ENCODE measurements around the gene WRAP73.
"Not testable (repeated sequence)": the region's sequence is repeated elsewhere in the genome, so short reads cannot be mapped to it uniquely, and the experiment has no call there.

WRAP73 gene

DNA sequence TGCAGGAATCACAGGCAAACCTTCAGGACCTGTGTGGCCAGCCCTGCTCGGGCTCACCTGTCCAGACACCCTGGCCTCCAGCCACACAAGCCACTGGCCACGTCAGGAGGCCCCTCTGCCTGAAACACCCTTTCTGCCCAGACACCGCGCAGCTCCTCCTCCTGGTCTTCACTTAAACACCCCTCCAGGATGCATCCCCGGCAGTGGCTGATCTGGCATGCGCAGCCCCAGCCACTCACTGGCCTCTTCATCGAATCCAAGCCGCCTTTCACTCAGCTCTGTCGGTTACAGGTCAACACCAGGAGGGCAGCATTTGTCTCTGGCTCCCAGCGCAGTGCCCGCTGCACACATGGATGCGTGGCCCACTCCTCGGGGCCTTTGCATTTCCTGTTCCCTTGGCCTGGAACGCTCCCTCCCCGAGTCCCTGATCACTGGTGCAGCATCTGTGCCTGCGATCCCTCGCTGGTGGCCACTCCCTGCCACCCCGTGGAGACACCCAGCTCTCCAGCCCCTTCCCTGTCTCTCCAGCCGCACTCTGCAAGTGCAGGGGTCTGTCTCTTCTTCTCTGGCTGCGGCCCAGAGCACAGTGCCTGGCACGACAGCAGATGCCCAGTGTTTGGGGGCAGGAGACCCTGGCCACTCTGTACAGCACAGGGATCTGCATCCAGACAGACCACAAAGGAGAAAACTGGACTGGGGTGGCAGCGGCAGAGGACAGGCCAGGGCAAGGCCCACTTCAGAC lies 15.7 kb downstream of the WRAP73 start:
- DNase-seq (ENCODE audit: low read depth, low spot score), result no peak
- H3K4me3 ChIP-seq (ENCODE audit: low read length), result no peak overlapping the region

DNA sequence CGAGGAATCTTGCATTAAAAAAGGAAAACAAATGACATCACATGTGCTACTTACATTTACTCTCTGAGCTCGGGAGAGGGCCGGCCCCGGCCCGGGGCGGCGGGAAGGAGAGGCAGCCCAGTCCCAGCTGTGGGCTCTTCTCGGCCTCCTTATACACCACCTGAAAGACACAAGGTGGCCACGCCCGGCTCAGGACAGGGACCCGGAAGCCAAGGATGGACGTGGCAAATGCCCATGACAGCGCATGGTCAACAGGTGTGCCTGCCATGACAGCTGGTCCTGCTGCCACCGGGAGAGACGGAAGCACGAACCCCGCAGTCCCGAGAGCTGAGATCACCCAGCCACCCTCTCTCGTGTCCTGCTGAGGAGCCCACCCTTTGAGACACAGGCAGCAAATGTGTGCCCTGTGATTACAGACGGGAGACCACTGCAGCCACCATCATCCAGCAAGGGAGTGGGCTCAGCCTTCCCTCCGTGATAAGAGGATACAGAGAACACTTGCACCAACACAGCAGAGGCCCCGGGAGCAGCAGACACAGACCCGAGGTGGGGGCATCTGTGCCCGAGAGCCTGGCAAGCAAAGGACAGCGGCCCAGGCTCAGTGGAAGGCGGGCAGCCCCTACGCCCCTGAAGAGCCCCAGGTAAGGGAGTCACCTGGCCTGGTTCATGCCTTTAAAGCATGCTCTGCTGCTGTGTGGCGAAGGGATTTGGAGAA lies 16.4 kb downstream of the WRAP73 start:
- H3K4me3 ChIP-seq (ENCODE audit: low read length), result no peak overlapping the region
- no peak for DNase-seq (ENCODE audit: low read depth, low spot score)

GRCh38 chr1:3632716-3633343 lies 17.1 kb downstream of the WRAP73 start:
- no peak for DNase-seq (ENCODE audit: low read depth, low spot score)
- H3K4me3 ChIP-seq (ENCODE audit: low read length), result no peak overlapping the region

- H3K4me3 ChIP-seq (ENCODE audit: low read length), result no peak overlapping the region
- DNase-seq (ENCODE audit: low read depth, low spot score), result no peak
Measured at GRCh38 chr1:3632298-3632697, 17.6 kb downstream of the WRAP73 start.

- no peak overlapping the region for H3K4me3 ChIP-seq (ENCODE audit: low read length)
- DNase-seq (ENCODE audit: low read depth, low spot score), result no peak
Measured at GRCh38 chr1:3631320-3632260, 18.3 kb downstream of the WRAP73 start.

DNA sequence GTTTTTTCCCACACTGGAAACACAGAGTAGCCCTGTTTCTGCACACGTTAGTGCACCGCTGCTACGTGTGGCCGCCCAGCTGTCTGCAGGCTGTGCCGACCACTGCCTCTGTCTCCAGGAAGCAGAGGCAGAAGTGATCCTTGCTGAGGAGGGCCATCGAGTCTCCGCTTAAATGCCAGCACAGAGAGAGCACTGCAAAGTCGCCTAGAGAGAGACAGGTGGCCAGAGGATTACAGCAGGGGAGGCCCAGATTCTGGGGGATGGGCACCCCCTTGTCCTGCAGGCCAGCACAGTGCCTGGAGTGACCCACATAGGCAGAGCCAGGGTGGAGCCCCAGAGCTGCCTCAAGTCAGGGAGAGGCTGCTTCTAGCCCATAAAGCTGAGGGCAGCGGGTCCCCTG lies 19.0 kb downstream of the WRAP73 start:
- DNase-seq (ENCODE audit: low read depth, low spot score), result no peak
- no peak overlapping the region for H3K4me3 ChIP-seq (ENCODE audit: low read length)

GRCh38 chr1:3630161-3630611 lies 19.7 kb downstream of the WRAP73 start:
- DNase-seq (ENCODE audit: low read depth, low spot score), result no peak
- H3K4me3 ChIP-seq (ENCODE audit: low read length), result no peak overlapping the region

- DNase-seq (ENCODE audit: low read depth, low spot score), result no peak
- no peak overlapping the region for H3K4me3 ChIP-seq (ENCODE audit: low read length)
Measured at GRCh38 chr1:3629561-3630160, 20.2 kb downstream of the WRAP73 start.

DNA sequence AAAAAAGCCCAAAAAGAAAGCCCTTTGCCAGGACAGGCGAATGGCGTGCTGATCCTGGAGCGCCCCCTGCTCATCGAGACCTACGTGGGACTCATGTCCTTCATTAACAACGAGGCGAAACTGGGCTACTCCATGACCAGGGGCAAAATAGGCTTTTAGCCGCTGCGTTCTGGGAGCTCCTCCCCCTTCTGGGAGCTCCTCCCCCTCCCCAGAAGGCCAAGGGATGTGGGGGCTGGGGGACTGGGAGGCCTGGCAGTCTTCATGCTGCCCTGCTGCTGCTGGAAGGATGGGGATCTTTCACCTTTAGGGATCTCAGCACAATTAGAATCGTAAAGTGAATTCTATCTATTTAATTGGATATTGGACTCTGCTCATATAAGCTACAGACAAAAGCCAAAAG lies 21.5 kb downstream of the WRAP73 start:
- H3K4me3 ChIP-seq (ENCODE audit: low read length), result no peak overlapping the region
- DNase-seq (ENCODE audit: low read depth, low spot score), result no peak

DNA sequence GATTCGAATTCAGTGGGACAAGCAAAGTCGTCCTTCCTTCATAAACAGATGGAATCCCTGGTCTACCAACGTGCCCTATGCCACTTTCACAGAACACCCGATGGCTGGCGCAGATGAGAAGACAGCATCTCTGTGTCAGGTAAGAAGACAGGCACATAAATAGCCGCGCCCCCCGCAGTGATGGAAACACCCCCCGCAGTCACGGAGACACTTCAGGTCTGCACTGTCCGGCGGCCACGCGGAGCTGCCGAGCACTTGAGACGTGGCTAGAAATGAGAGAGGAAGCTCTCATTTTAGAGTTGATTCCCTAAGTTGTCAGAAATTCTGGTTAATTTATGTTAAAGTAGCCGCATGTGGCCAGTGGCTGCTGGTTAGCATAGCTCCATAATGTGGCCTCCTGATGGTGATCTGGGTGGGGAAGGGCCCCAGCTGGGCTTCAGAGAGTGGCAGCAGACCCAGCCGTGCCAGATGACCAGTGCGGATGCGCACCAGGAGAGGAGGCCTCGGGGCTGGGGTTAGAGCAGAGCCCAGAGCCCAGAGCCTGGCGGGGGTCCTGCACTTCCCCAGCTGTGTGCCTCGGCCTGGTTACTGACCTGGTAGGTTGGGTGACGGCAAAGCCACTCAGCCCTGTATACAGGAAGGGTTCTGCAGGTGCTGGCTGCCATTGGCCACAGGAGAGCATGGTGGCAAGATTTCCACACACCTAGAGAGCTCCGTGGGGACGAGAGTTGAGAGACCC lies 22.2 kb downstream of the WRAP73 start:
- DNase-seq (ENCODE audit: low read depth, low spot score), result no peak
- no peak overlapping the region for H3K4me3 ChIP-seq (ENCODE audit: low read length)

- peak overlapping the region; percentile 62 for H3K4me3 ChIP-seq (ENCODE audit: low read length)
- no peak for DNase-seq (ENCODE audit: low read depth, low spot score)
Measured at GRCh38 chr1:3626025-3626424, 23.9 kb downstream of the WRAP73 start.

- no peak for DNase-seq (ENCODE audit: low read depth, low spot score)
- peak overlapping the region; percentile 62 for H3K4me3 ChIP-seq (ENCODE audit: low read length)
Measured at GRCh38 chr1:3625151-3625907, 24.6 kb downstream of the WRAP73 start.

- peak within 1 kb of the TSS; percentile 73 for H3K4me3 ChIP-seq (ENCODE audit: low read length)
- peak; percentile 90 for DNase-seq (ENCODE audit: low read depth, low spot score)
Measured at GRCh38 chr1:3624200-3625136, 25.4 kb downstream of the WRAP73 start, which contains the start of gene TPRG1L. Gene TPRG1L, plus strand, starts transcription at chr1:3625015. Its CDS starts 58 bp downstream, at chr1:3625073.

- DNase-seq (ENCODE audit: low read depth, low spot score), result no peak
Measured at GRCh38 chr1:3623441-3624199, 26.3 kb downstream of the WRAP73 start.

GRCh38 chr1:3622102-3622501 lies 27.8 kb downstream of the WRAP73 start:
- H3K4me3 ChIP-seq (ENCODE audit: low read length); DNase-seq (ENCODE audit: low read depth, low spot score): not testable (repeated sequence)

More at GRCh38 chr1:3623441-3624199, 26.3 kb downstream of the WRAP73 start:
- peak overlapping the region; percentile 73 for H3K4me3 ChIP-seq (ENCODE audit: low read length)
